H9 (cell line): ENCODE data around the gene GPR156. TPM values are rescaled to one million over a fixed set of nuclear protein-coding genes. Genes with fewer than 3 reads are reported as not detected.

ENCODE experiments used
- DNase-seq: peaks from one replicate; pipeline ENCODE4 v3.0.0-alpha.2; 2017
- H2AFZ ChIP-seq: one replicate; pipeline ENCODE4 v1.6.1; 2013; ENCODE audit warnings: mild to moderate bottlenecking, low read length, control low read depth, moderate library complexity
- H2AK5ac ChIP-seq: 2 replicates; pipeline ENCODE4 v1.6.1; 2013; ENCODE audit warnings: low read length, control low read depth, mixed read lengths; ENCODE audit not compliant: insufficient read length
- H2BK120ac ChIP-seq: one replicate; pipeline ENCODE4 v1.6.1; 2013; ENCODE audit warnings: low read depth, mild to moderate bottlenecking, low read length, control low read depth, inconsistent platforms; ENCODE audit not compliant: poor library complexity, severe bottlenecking
- H2BK12ac ChIP-seq: 2 replicates; pipeline ENCODE4 v1.6.1; 2013; ENCODE audit warnings: low read length, control low read depth, mixed read lengths, low read depth; ENCODE audit not compliant: insufficient read length
- H2BK15ac ChIP-seq: 2 replicates; pipeline ENCODE4 v1.6.1; 2013; ENCODE audit warnings: low read depth, low read length, control low read depth
- H2BK20ac ChIP-seq: one replicate; pipeline ENCODE4 v1.6.1; 2013; ENCODE audit warnings: low read depth, mild to moderate bottlenecking, low read length, control low read depth, inconsistent platforms; ENCODE audit not compliant: poor library complexity, severe bottlenecking
- H2BK5ac ChIP-seq: 2 replicates; pipeline ENCODE4 v1.6.1; 2013; ENCODE audit warnings: low read length, control low read depth, mixed read lengths; ENCODE audit not compliant: insufficient read length
- H3K14ac ChIP-seq: 2 replicates; pipeline ENCODE4 v1.6.1; 2013; ENCODE audit warnings: low read length, control low read depth; ENCODE audit not compliant: insufficient read depth
- H3K18ac ChIP-seq: 2 replicates; pipeline ENCODE4 v1.6.1; 2013; ENCODE audit warnings: low read depth, mild to moderate bottlenecking, mixed read lengths, low read length, control low read depth; ENCODE audit not compliant: insufficient read length
- H3K23ac ChIP-seq: 2 replicates; pipeline ENCODE4 v1.6.1; 2013; ENCODE audit warnings: low read length, control low read depth, mixed read lengths, low read depth; ENCODE audit not compliant: insufficient read length
- H3K23me2 ChIP-seq: 2 replicates; pipeline ENCODE4 v1.6.1; 2013; ENCODE audit warnings: low read depth, mild to moderate bottlenecking, mixed read lengths, low read length, control low read depth; ENCODE audit not compliant: insufficient read length, poor library complexity, severe bottlenecking
- H3K27ac ChIP-seq: 2 replicates; pipeline ENCODE4 v1.5.1; 2013; ENCODE audit warnings: low read length, control low read depth, mixed read lengths, low read depth; ENCODE audit not compliant: insufficient read length
- H3K27me3 ChIP-seq: 2 replicates; pipeline ENCODE4 v1.6.1; 2013; ENCODE audit warnings: low read length, control low read depth, inconsistent platforms; ENCODE audit not compliant: insufficient read depth
- H3K4ac ChIP-seq: 2 replicates; pipeline ENCODE4 v1.6.1; 2013; ENCODE audit warnings: low read depth, mild to moderate bottlenecking, control low read depth, inconsistent platforms, low read length, moderate library complexity
- H3K4me1 ChIP-seq: 2 replicates; pipeline ENCODE4 v1.6.1; 2013; ENCODE audit warnings: low read length, control low read depth, inconsistent platforms; ENCODE audit not compliant: insufficient read depth
- H3K4me2 ChIP-seq: 2 replicates; pipeline ENCODE4 v1.6.1; 2013; ENCODE audit warnings: low read length, control low read depth, mixed read lengths; ENCODE audit not compliant: insufficient read length, insufficient read depth
- H3K56ac ChIP-seq: 2 replicates; pipeline ENCODE4 v1.6.1; 2013; ENCODE audit warnings: low read depth, mild to moderate bottlenecking, mixed read lengths, low read length, control low read depth; ENCODE audit not compliant: insufficient read length
- H3K79me1 ChIP-seq: 2 replicates; pipeline ENCODE4 v1.6.1; 2013; ENCODE audit warnings: low read depth, mild to moderate bottlenecking, moderate library complexity, low read length, control low read depth, inconsistent platforms; ENCODE audit not compliant: insufficient read depth, poor library complexity, severe bottlenecking
- H3K79me2 ChIP-seq: 2 replicates; pipeline ENCODE4 v1.6.1; 2013; ENCODE audit warnings: low read length, control low read depth, inconsistent platforms; ENCODE audit not compliant: insufficient read depth
- H3K9ac ChIP-seq: 2 replicates; pipeline ENCODE4 v1.6.1; 2013; ENCODE audit warnings: low read length, control low read depth, mixed read lengths; ENCODE audit not compliant: insufficient read length; ENCODE audit errors: extremely low read depth
- H3K9me3 ChIP-seq: one replicate; pipeline ENCODE4 v1.6.1; 2013; ENCODE audit warnings: low read depth, low read length, inconsistent platforms; ENCODE audit not compliant: control insufficient read depth
- H3T11ph ChIP-seq: one replicate; pipeline ENCODE4 v1.6.1; 2013; ENCODE audit warnings: mild to moderate bottlenecking, low read length, control low read depth, inconsistent platforms
- H4K20me1 ChIP-seq: one replicate; pipeline ENCODE4 v1.6.1; 2013; ENCODE audit not compliant: control insufficient read depth, insufficient read length, insufficient read depth
- H4K5ac ChIP-seq: 2 replicates; pipeline ENCODE4 v1.6.1; 2013; ENCODE audit warnings: low read depth, mild to moderate bottlenecking, mixed read lengths, low read length, control low read depth; ENCODE audit not compliant: insufficient read length
- H4K8ac ChIP-seq: replicated peaks from 2 replicates; pipeline ENCODE4 v1.6.1; 2013; ENCODE audit warnings: low read length, control low read depth, mixed read lengths, low read depth; ENCODE audit not compliant: insufficient read length
- H4K91ac ChIP-seq: 2 replicates; pipeline ENCODE4 v1.6.1; 2013; ENCODE audit warnings: low read depth, mild to moderate bottlenecking, moderate library complexity, mixed read lengths, low read length, control low read depth; ENCODE audit not compliant: insufficient read length
- H3K27ac Mint-ChIP-seq, 3 experiments: 2 replicates in 2 of 3; 3 replicates in 1 of 3; pipeline ENCODE4 v1.8.0; 2020 to 2021; ENCODE audit warnings: mixed read lengths in 3 of 3, mild to moderate bottlenecking in 1 of 3, moderate library complexity in 1 of 3
- H3K27me3 Mint-ChIP-seq: 2 replicates; pipeline ENCODE4 v1.8.0; 2021; ENCODE audit warnings: low read depth, mild to moderate bottlenecking, moderate library complexity, mixed read lengths
- H3K36me3 Mint-ChIP-seq, 3 experiments: 2 replicates in 2 of 3; 3 replicates in 1 of 3; pipeline ENCODE4 v1.8.0; 2020 to 2021; ENCODE audit warnings: low read depth in 3 of 3, mixed read lengths in 3 of 3; ENCODE audit not compliant: insufficient read depth in 1 of 3
- H3K4me1 Mint-ChIP-seq, 2 experiments: 2 replicates each; pipeline ENCODE4 v1.8.0; 2020; ENCODE audit warnings: mixed read lengths in 2 of 2
- H3K4me3 Mint-ChIP-seq, 2 experiments: 2 replicates in 1 of 2; 3 replicates in 1 of 2; pipeline ENCODE4 v1.8.0; 2020 to 2021; ENCODE audit warnings: mild to moderate bottlenecking in 2 of 2, mixed read lengths in 2 of 2, moderate library complexity in 1 of 2
- H3K9me3 Mint-ChIP-seq, 2 experiments: 2 replicates in 1 of 2; 3 replicates in 1 of 2; pipeline ENCODE4 v1.8.0; 2020; ENCODE audit warnings: mild to moderate bottlenecking in 2 of 2, mixed read lengths in 2 of 2, moderate library complexity in 1 of 2
- WGBS: extraction: QIAGEN DNeasy Blood & Tissue Kit; methylation state at CpG from one replicate; pipeline ENCODE4 v1.1.7; 2013; ENCODE audit warnings: missing lambda C conversion rate, low lambda C conversion rate, mixed read lengths; ENCODE audit not compliant: insufficient read length; ENCODE audit errors: extremely low coverage; 5-methylcytosine and 5-hydroxymethylcytosine counted together
- total RNA-seq: library from RNA; stranded (reverse); gene quantifications from 2 replicates; pipeline ENCODE4 v1.2.1, GENCODE V29; 2021
- TF ChIP-seq, protein P1 (sequence below): fragments of 200-600 bp; sonication (generic); conservative IDR thresholded peaks from 3 replicates; pipeline ENCODE4 v1.8.0; 2021; ENCODE audit warnings: antibody characterized with exemption, mild to moderate bottlenecking

The GPR156 gene
- total RNA-seq, 1 experiment from 2014 or later, result 1.8 TPM

DNA sequence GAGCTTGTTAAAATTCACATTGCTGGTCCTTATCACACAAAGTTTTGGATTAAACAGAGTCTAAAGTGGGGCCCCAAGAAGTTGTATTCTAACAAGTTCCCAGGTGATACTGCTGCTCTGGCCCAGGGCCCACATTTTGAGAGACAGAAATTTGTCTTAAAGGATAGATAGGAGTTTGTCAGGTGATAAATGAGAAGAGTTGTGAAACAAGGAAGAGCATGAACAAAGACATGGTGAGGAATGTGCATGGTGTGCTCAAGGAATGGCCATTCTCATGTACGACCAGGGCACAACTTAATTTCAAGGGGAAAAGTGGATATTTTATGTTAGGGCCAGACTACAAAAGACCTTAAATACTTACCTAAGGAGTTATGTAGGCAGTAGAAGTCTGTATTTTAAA, 75.6 kb downstream of the GPR156 start:
- Histone ChIP-seq H3K27ac (no peak overlapping the region), H3K27me3 (no peaks in the 10 kb centered on the region), H4K5ac (no peak overlapping the region), H3K4me2 (no peak overlapping the region), H3K23me2 (no peaks in the 10 kb centered on the region), H3K18ac (no peak overlapping the region), H2BK20ac (no peak overlapping the region), H2AFZ (no peak overlapping the region), H3K79me2 (no peaks in the 10 kb centered on the region), H3K56ac (no peak overlapping the region), H3T11ph (no peak overlapping the region), H3K9me3 (no peaks in the 10 kb centered on the region), H3K9ac (no peak overlapping the region), H4K8ac (no peak overlapping the region), H3K79me1 (no peaks in the 10 kb centered on the region), H3K4ac (no peak overlapping the region), H2BK12ac (no peak overlapping the region), H2BK5ac (no peak overlapping the region), H3K23ac (no peak overlapping the region), H3K4me1 (no peaks in the 10 kb centered on the region; the same call in 1 of the 2 replicates), H3K14ac (no peak overlapping the region), H2BK15ac (no peak overlapping the region), H4K91ac (no peak overlapping the region), H2BK120ac (no peak overlapping the region), H4K20me1 (no peaks in the 10 kb centered on the region), H2AK5ac (no peak overlapping the region)
- DNase-seq, result no peak
- Mint-ChIP-seq H3K4me3 (no peak overlapping the region), H3K27me3 (no peaks in the 10 kb centered on the region), H3K36me3 (no peaks in the 10 kb centered on the region), H3K4me1 (peaks cover 4 to 8% of the 10 kb centered on the region in 2 experiments), H3K27ac (no peak overlapping the region), H3K9me3 (no peaks in the 10 kb centered on the region; a peak in 1 of 5 replicates)
- TF ChIP-seq, protein P1, sequence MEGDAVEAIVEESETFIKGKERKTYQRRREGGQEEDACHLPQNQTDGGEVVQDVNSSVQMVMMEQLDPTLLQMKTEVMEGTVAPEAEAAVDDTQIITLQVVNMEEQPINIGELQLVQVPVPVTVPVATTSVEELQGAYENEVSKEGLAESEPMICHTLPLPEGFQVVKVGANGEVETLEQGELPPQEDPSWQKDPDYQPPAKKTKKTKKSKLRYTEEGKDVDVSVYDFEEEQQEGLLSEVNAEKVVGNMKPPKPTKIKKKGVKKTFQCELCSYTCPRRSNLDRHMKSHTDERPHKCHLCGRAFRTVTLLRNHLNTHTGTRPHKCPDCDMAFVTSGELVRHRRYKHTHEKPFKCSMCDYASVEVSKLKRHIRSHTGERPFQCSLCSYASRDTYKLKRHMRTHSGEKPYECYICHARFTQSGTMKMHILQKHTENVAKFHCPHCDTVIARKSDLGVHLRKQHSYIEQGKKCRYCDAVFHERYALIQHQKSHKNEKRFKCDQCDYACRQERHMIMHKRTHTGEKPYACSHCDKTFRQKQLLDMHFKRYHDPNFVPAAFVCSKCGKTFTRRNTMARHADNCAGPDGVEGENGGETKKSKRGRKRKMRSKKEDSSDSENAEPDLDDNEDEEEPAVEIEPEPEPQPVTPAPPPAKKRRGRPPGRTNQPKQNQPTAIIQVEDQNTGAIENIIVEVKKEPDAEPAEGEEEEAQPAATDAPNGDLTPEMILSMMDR, result no peak
- no CpG with 5 or more reads among the region's 1 CpG for WGBS
